ENCODE data around the gene ZNF512.
A peak's percentile ranks its signal among the peaks of the same experiment; 100 is the strongest.
"Not testable (repeated sequence)": the region's sequence is repeated elsewhere in the genome, so short reads cannot be mapped to it uniquely, and the experiment has no call there.

The ZNF512 gene

GRCh38 chr2:27583390-27583915, 611 bp downstream of the ZNF512 start:
- DNase-seq (ENCODE audit: low read depth in 3 of 3) = no peak

- DNase-seq (ENCODE audit: low read depth in 3 of 3) = no peak
These were observed 1.8 kb downstream of the ZNF512 start for GRCh38 chr2:27584597-27584996.

- DNase-seq (ENCODE audit: low read depth in 3 of 3) = no peak
These were observed 4.2 kb downstream of the ZNF512 start for GRCh38 chr2:27587025-27587424.

DNA sequence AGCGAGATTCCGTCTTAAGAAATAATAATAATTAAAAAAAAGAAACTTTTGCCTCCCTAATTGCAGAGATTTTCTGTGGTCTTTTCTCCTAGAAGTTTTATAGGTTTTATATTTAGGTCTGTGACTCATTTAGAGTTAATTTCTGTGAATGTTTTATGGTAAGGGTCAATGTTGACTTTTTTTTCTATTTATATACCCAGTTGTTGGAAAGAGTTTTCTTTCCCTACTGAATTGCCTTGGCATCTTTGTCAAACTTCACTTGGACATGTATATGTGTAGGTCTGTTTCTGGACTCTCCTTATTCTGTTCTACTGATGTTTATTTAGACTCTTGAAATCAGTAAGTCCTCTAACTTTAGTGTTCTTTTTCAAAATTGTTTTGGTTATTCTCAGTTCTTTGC, 5.5 kb downstream of the ZNF512 start:
- no peak for DNase-seq (ENCODE audit: low read depth in 3 of 3)

DNA sequence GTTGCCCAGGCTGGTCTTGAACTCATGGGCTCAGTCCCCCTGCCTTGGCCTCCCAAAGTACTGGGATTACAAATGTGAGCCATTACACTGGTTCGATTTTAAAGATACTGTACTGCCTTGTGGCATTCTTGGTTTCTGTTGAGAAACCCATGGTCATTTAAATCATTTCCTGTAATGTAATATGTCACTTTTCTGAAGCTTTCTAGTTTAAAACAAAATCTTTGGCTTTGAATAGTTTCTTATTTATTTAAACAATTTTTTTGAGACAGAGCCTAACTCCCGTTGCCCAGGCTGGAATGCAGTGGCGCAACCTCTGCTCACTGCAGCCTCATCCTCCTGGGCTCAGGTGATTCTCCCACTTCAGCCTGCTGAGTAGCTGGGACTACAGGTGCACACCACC, 8.9 kb downstream of the ZNF512 start:
- DNase-seq (ENCODE audit: low read depth in 3 of 3) = no peak

- no peak for DNase-seq (ENCODE audit: low read depth in 3 of 3)
These were observed 10.4 kb downstream of the ZNF512 start for GRCh38 chr2:27593240-27593639.

DNA sequence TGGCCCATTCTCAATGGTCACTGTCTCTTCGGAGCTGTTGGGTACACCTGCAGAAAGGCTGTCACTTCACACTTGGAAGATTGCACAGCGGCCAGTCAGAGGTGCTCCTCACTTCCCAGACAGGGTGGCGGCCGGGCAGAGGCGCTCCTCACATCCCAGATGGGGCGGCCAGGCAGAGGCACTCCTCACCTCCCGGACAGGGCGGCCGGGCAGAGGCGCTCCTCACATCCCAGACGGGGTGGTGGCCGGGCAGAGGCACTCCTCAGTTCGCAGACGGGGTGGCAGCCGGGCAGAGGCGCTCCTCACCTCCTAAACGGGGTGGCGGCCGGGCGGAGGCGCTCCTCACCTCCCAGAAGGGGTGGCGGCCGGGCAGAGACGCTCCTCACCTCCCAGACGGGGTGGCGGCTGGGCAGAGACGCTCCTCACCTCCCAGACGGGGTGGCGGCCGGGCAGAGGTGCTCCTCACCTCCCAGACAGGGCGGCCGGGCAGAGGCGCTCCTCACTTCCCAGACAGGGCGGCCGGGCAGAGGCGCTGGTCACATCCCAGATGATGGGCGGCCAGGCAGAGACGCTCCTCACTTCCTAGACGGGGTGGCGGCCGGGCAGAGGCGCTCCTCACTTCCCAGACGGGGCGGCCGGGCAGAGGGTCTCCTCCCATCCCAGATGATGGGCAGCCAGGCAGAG, 11.3 kb downstream of the ZNF512 start:
- DNase-seq (ENCODE audit: low read depth in 3 of 3) = not testable (repeated sequence)

- not testable (repeated sequence) for DNase-seq (ENCODE audit: low read depth in 3 of 3)
These were observed 12.6 kb downstream of the ZNF512 start for GRCh38 chr2:27595412-27595811.

DNA sequence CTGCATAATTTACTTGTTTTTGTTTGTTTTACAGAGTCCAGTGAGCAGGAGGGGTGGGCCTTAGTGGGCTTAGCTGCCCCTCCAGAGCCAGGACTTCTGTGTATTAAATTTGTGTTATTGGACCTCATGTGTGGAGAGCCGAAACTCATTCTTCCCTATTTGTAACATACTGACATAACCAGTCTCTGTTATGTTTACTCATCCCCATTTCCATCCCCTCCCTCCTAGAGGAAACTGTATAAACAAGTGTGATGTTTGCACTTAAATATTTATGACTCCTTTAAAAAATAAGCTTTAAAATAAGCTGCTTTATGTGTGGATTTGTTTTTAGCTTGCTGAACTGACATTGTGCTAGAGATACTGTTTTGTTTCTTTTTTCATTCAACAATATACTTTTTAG, 13.8 kb downstream of the ZNF512 start:
- no peak for DNase-seq (ENCODE audit: low read depth in 3 of 3)

DNA sequence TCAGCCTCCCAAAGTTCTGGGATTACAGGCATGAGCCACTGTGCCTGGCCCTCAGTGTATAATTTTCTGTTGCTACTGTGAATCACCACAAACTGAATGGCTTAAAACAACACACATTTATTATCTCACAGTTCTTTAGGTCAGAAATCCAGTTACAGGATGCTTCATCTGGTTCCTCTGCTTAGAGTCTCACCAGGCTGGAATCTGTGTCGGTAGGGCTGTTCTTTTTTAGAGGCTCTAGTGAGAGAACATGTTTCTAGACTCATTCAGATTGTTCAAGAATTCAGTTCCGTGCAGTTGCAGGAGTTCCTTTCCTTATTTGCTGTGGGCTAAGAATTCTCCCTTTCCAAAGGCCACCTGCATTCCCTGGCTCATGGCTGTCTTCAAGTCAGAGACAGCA, 23.8 kb downstream of the ZNF512 start:
- DNase-seq (ENCODE audit: low read depth in 3 of 3) = no peak

- DNase-seq (ENCODE audit: low read depth in 3 of 3) = no peak
These were observed 31.1 kb downstream of the ZNF512 start for GRCh38 chr2:27613985-27614384.

DNA sequence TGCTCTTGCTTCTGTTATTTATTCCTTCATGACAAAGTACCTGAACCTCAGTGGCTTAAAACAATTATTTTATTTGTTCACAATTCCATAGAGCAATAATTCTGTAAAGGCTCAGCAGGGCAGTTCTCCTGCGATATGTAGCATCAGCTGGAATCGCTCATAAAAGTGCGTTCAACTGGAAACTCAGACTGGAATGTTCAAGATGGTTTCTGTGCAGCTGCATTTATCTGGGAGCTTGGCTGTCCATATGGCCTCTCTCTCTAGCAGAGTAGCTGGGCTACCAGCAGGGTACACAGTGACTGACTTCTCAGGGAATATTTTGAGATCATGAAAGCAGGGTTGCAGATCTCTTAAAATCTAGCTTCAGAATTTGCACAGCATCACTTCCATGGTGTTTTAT, 32.5 kb downstream of the ZNF512 start:
- DNase-seq (ENCODE audit: low read depth in 3 of 3) = no peak

GRCh38 chr2:27621524-27621923, 38.7 kb downstream of the ZNF512 start:
- no peak for DNase-seq (ENCODE audit: low read depth in 3 of 3)

DNA sequence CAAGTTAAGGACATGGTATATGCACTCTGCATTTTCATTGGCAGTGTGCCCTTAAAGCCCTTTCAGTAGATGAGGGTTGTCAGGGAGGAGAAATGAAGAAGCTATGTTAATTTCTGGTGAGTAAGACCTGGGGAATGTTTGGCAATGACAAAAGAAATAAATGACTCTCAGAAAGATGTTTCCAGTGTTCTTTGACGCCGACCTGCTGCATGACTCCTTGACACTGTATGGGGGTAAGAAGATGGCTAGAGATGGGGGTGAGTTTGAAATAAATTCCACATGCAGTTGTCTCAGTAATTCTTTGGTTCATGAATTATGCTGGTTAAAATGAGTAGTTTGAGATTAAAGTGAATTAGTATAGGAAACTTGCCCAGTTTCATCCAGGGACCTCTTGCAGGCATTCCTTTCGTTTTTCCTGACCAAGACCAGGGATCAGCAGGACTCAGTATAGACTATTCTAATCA, 40.1 kb downstream of the ZNF512 start:
- DNase-seq (ENCODE audit: low read depth in 3 of 3) = no peak

- no peak for DNase-seq (ENCODE audit: low read depth in 3 of 3)
These were observed 42.1 kb downstream of the ZNF512 start for GRCh38 chr2:27624943-27625342.

GRCh38 chr2:27626323-27626722, 43.5 kb downstream of the ZNF512 start:
- DNase-seq (ENCODE audit: low read depth in 3 of 3) = not testable (repeated sequence)

DNA sequence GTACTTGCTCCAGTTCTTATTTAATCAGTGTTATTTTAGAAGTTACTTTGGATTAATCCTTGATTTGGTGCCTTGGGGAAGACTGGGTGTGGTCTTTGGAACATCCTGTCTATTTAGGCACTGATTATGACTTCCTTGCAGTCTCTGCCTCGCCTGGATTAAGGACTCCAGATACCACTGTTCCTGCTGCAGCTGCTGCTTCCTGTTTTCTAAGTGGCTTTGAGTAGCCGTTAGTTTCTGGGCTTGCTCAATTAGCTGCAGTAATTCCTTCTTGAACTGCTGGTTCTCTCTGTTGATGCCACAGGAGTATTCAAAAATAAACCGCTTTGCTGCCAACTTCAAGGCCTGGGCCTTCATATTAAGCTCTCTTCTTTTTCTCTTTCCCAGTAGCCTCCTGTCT, 44.1 kb downstream of the ZNF512 start:
- not testable (repeated sequence) for DNase-seq (ENCODE audit: low read depth in 3 of 3)

GRCh38 chr2:27627963-27628766, 45.3 kb downstream of the ZNF512 start:
- no peak for DNase-seq (ENCODE audit: low read depth in 3 of 3)

DNA sequence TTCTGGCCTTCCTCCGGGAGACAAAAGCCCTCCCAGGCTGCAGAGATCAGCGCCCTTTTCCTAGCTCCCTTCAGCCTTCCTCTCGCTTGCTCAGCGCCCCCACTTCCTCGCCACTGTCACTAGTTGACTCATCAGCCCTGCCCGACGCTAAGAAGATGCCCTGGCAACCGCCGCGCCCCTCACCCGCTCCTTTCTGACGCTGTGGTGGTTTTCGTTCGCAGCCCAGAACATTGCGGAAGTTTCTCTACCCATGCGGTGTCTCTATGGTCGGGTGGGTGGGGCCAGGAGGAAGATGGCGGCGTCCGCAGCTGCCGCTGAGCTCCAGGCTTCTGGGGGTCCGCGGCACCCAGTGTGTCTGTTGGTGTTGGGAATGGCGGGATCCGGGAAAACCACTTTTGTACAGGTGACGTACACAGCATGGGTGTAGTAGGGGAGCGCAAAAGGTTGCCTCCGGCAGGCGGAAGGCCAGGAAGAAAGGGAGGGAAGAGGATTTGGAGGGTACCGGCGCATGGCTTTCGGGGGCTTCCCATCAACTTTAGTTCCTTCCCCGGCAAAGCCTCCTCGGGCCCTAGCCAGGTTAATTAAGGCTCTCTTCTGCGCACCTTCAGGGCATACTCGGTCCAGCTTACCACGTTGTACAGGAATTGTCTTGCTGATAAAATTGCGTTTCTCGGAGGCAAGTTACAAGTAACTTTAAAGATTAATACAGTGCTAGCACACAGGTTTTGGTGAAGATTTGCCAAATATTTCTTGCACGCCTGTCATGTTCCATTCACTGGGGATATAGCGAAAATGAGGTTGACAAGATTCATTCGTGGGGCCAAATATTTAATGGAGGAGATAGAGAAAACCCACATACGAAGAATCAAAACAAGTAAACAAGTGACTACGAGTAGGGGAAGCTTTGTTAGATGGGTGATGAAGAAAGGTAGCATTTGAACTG, 46.2 kb downstream of the ZNF512 start, which contains the start of the genes CCDC121 and GPN1:
CCDC121 (minus strand) TSS at position 246 of the 943 bp plus-strand sequence. CDS start 1,213 bp downstream, outside the sequence.
GPN1 (plus strand) TSS at position 284 of the 943 bp plus-strand sequence; CDS start at position 293, 9 bp downstream.
- peak; percentile 83 to 91 (median 91) for DNase-seq (ENCODE audit: low read depth in 3 of 3)

DNA sequence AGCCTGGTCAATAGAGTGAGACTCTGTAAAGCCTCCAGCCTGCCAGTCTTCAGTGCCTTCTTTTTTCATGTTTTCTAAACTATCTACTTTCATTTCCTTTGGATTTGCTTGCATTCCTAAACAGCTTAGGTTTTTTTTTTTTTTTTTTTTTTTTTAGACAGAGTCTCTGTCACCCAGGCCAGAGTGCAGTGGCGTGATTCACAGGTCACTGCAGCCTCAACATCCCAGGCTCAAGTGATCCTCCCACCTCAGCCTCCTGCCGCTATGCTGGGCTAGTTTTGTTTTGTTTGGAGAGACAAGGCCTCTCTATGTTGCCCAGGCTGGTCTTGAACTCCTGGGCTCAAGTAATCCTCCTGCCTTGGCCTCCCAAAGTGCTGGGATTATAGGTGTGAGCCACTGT, 47.4 kb downstream of the ZNF512 start:
- not testable (repeated sequence) for DNase-seq (ENCODE audit: low read depth in 3 of 3)

DNA sequence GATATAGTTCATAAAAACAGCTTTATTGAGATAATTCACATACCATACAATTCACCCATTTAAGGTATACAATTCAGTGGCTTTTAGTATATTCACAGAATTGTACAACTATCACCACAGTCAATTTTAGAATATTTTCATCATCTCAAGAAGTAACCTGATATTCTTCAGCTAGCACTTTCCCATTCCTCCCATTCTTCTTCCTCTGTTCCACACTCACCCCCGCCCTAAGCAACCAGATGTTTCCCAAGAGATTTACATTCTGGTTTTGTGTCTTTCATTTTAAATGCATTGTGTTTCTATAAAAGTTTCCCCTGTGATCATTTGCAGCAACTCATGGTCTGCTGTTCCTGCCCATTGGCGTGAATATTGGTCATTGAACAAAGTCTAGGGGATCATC, 51.4 kb downstream of the ZNF512 start:
- no peak for DNase-seq (ENCODE audit: low read depth in 3 of 3)

Measured in stimulated activated CD4-positive, alpha-beta T cell treated with anti-CD3 and anti-CD28 coated beads, TNF-alpha, amount 100 ng/mL, for 4 hours (primary cell).